Keratinocyte (primary cell): ENCODE measurements around the gene TRMT61A.

Source experiments
- CTCF ChIP-seq, 3 experiments: IDR thresholded peaks in 1 of 3; conservative IDR thresholded peaks in 1 of 3; optimal IDR thresholded peaks in 1 of 3; 2 replicates in 2 of 3; 3 replicates in 1 of 3; pipeline versions ENCODE3 to v1.5.1; 2011; ENCODE audit warnings: low read length in 3 of 3, mild to moderate bottlenecking in 3 of 3, moderate library complexity in 2 of 3, control low read depth in 1 of 3, inconsistent platforms in 1 of 3; ENCODE audit not compliant: insufficient read depth in 2 of 3; ENCODE audit errors: extremely low read depth in 1 of 3
- EZH2 ChIP-seq: IDR thresholded peaks from one replicate; pipeline ENCODE4 v1.6.1; 2012; ENCODE audit warnings: inconsistent platforms, mild to moderate bottlenecking, low read length, moderate library complexity

- TF ChIP-seq EZH2 (no peak), CTCF (optimal IDR thresholded peaks at IDR 0.05 in 1 of 3, IDR thresholded peaks at IDR 0.05 in 1 of 3, conservative IDR thresholded peaks at IDR 0.05 in 1 of 3; ENCODE audit: extremely low read depth in 1 of 3, insufficient read depth in 2 of 3, low read length in 3 of 3) (no peak)
Measured at GRCh38 chr14:103499709-103500108, 29.3 kb upstream of the TRMT61A start.
